ENCODE measurements around the gene MAPKAP1.

MAPKAP1 gene

DNA sequence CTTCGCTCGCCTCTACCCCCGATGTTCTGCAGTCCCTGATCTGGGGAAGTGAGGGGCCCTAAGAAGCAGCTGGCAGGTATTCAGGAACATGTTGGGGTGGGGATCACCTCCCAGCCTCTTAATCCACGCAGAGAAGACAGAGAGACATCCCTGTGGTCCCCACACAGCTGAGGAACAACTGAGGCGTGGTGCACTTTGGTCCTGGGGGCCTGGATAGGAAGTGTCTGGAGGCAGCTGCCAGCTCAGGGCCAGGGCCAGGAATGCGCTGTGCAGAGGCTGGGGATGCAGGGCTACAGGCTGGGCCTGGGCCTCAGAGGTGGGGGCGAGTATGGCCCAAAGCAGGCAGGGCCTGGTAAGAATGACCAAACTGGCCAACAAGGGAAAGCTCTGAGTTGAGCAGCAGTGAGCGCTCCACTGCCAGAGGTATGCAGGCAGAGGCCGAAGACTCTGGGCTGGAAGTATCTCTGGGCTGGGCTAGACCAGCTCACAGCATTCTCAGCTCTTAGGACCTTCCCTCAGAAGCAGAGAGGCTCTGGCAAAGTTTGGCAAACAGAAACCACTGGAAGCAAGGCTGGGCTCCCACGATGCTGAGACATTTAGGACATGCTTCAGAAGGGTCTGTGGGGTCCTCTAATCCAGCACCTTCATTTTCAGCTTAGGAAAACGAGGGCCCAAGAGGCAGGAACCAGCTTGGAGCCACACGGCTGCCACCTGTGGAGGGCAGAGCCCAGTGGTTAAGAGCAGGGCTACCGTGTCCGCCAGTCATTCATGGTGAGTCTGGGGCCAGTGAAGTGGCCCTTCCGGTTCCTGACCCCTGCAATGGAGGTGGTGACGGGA lies 271.0 kb downstream of the MAPKAP1 start:
- Histone ChIP-seq H3K27ac (no peak overlapping the region), H3K4me1 (ENCODE audit: control insufficient read depth in 1 of 2, insufficient read depth in 1 of 2, low read depth in 1 of 2, low read length in 1 of 2) (no peaks in the 10 kb centered on the region), H3K4me3 (ENCODE audit: low read depth in 1 of 2, low read length in 1 of 2) (no peak overlapping the region), H3K36me3 (peaks cover 40% of the 10 kb centered on the region), H3K27me3 (peaks cover 5% of the 10 kb centered on the region), H3K9me3 (no peaks in the 10 kb centered on the region)
- TF ChIP-seq, protein P1, sequence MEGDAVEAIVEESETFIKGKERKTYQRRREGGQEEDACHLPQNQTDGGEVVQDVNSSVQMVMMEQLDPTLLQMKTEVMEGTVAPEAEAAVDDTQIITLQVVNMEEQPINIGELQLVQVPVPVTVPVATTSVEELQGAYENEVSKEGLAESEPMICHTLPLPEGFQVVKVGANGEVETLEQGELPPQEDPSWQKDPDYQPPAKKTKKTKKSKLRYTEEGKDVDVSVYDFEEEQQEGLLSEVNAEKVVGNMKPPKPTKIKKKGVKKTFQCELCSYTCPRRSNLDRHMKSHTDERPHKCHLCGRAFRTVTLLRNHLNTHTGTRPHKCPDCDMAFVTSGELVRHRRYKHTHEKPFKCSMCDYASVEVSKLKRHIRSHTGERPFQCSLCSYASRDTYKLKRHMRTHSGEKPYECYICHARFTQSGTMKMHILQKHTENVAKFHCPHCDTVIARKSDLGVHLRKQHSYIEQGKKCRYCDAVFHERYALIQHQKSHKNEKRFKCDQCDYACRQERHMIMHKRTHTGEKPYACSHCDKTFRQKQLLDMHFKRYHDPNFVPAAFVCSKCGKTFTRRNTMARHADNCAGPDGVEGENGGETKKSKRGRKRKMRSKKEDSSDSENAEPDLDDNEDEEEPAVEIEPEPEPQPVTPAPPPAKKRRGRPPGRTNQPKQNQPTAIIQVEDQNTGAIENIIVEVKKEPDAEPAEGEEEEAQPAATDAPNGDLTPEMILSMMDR (IDR thresholded peaks at IDR 0.05): no peak

DNA sequence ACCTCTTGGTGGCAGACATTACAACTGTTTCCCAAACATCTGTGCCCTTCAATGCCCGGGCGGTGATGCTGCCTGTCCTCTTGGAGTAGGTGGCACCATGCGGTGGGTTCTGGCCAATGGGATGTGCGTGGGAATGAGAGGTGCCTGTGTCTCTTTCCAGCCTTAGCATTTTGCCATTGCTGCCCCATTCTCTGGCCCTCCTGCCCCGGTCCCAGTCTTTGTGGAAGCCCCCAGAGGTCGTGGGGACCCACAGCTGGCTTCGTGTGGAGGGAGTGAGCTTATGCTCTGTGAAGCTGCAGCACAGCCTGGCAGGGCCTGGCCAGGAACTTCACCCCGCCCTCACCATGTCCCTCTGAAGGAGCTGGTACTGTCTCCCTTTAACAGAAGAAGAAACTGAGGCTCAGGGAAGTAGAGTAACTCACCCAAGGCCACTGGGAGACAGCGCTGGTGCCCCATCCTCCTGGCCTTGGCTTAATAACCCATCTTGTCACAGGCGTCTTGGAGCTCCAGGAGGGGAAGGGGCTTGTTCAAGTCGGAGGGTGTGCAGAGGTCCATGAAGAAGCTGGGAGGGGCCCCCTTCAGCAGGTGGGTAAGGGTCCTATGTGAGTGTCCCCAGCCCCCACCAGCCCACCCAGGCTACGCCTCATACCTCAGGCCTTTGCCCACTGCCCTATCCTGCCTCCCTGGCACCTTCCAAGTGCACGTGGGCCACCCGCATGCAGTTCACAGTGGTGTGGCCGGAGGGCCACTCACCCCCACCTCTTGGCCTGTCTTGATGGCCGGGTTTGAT lies 271.8 kb downstream of the MAPKAP1 start:
- Histone ChIP-seq H3K27me3 (peaks cover 5% of the 10 kb centered on the region), H3K36me3 (peaks cover 33% of the 10 kb centered on the region), H3K9me3 (no peaks in the 10 kb centered on the region), H3K4me1 (ENCODE audit: control insufficient read depth in 1 of 2, insufficient read depth in 1 of 2, low read depth in 1 of 2, low read length in 1 of 2) (no peaks in the 10 kb centered on the region), H3K27ac (no peak overlapping the region), H3K4me3 (ENCODE audit: low read depth in 1 of 2, low read length in 1 of 2) (no peak overlapping the region)
- TF ChIP-seq, protein P1 (IDR thresholded peaks at IDR 0.05): no peak

DNA sequence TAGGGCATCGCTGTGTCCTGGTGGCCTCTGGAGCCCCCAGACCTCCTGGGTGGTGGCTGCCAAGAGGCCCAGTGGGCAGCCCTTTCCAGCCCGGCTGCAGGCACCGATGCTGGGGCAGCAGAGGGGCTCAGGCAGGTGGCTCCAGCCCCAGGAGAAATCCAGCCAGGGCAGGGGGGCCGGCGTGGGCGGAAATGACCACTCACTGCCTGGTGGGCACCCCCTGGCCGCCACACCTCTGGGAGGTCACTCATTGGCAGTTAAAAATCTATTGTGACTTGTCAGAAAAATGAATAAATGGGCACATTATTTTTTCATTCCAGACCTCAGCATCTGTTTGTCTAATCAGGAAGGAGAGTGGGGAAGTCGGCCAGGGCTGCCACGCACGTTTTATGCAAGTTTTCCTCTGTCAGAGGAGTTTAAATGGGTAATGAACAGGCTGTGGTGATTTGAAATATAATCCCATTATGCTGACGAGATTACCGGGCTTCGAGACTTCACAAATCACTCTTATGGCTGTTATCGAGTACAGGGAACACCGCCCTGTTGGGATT lies 273.5 kb downstream of the MAPKAP1 start:
- Histone ChIP-seq H3K27me3 (peaks cover 5% of the 10 kb centered on the region), H3K9me3 (no peaks in the 10 kb centered on the region), H3K36me3 (peaks cover 16% of the 10 kb centered on the region), H3K4me1 (ENCODE audit: control insufficient read depth in 1 of 2, insufficient read depth in 1 of 2, low read depth in 1 of 2, low read length in 1 of 2) (no peaks in the 10 kb centered on the region), H3K27ac (no peak overlapping the region), H3K4me3 (ENCODE audit: low read depth in 1 of 2, low read length in 1 of 2) (no peak overlapping the region)
- TF ChIP-seq, protein P1 (IDR thresholded peaks at IDR 0.05): no peak

DNA sequence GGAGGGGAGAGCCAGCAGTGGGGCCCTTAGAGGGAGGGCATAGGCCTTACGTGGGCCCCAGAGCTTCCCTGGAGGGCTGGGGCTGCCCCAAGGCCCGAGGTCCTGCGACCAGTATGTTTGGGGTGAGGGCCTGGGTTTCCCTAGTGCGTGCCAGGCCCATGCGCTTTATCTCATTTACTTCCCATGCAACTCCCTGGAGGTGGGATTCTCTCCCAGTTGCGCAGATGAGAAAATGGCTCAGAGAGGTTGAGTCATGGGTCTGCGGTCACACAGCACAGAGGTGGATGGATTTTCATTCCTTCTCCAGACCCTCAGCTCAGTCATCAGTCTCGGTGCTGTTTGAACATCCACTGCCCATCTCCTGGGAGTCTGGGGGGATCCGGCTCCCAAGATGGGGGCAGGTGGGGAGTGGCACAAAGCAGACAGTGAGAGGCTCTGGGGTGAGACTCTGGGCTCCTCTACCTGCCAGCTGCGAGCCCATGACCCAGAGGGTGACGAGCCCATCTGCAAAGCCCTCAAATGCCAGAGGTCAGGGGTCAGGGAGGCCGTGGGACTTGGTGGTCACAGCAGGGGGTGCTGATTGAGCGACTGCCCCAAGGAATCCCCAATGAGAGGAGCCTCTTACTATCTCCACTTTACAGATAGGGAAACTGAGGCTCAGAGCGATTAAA lies 274.2 kb downstream of the MAPKAP1 start:
- no peak overlapping the region for H3K4me3 ChIP-seq (ENCODE audit: low read depth in 1 of 2, low read length in 1 of 2)

More for the DNA sequence above, 274.2 kb downstream of the MAPKAP1 start:
- H3K36me3 ChIP-seq: peaks cover 10% of the 10 kb centered on the region
- TF ChIP-seq, protein P1 (IDR thresholded peaks at IDR 0.05): no peak
- H3K27me3 ChIP-seq: peaks cover 5% of the 10 kb centered on the region
- no peaks in the 10 kb centered on the region for H3K9me3 ChIP-seq
- no peaks in the 10 kb centered on the region for H3K4me1 ChIP-seq (ENCODE audit: control insufficient read depth in 1 of 2, insufficient read depth in 1 of 2, low read depth in 1 of 2, low read length in 1 of 2)
- no peak overlapping the region for H3K27ac ChIP-seq
